HCT116 (cell line): Measurements from ENCODE around the gene BPIFB1. TPM values are rescaled to one million over a fixed set of nuclear protein-coding genes. Genes with fewer than 3 reads are reported as not detected.

Experiments
- ATAC-seq: fragments of 200-7000 bp; cut with Tn5 transposase; 2 replicates; pipeline ENCODE4 v1.9.1; 2020; ENCODE audit warnings: mild to moderate bottlenecking, moderate library complexity
- BruUV-seq: library from RNA; stranded (reverse); fragments of 400-500 nt; replicated peaks from 2 replicates; lab custom pipeline; 2021; lab: Mats Ljungman, UMichigan
- CTCF ChIA-PET: fragments of 300-600 bp; sonication (Branson Sonifier 250); formaldehyde crosslinking; loops from one replicate; lab custom pipeline; 2021; ENCODE audit warnings: antibody characterized with exemption; lab: Charles Lee
- POLR2A ChIA-PET: fragments of 300-600, 350-600 bp; sonication (Branson Sonifier 250); formaldehyde crosslinking; loops from one replicate; lab custom pipeline; 2021; ENCODE audit warnings: antibody characterized with exemption; lab: Charles Lee
- RAD21 ChIA-PET, 2 experiments: fragments of 300-600 bp; sonication (Branson Sonifier 250); formaldehyde crosslinking; loops; one replicate each; lab custom pipeline; 2023; ENCODE audit warnings: low total read pairs in 2 of 2; ENCODE audit not compliant: uncharacterized antibody in 2 of 2, unreplicated experiment in 2 of 2, low non-redundant PET in 1 of 2; lab: Charles Lee
- DNase-seq: peaks from one replicate; pipeline ENCODE4 v3.0.0-alpha.2; 2010; ENCODE audit warnings: low read depth, low spot score
- H2AFZ ChIP-seq: fragments of 200-600 bp; shearing (Covaris generic), sonication (generic); 2 replicates; pipeline ENCODE4 v1.6.1; 2017; ENCODE audit warnings: low read depth, mixed run types, mixed read lengths, antibody characterized with exemption, low read length; ENCODE audit not compliant: poor library complexity, severe bottlenecking
- H3K27ac ChIP-seq: 2 replicates; pipeline ENCODE4 v1.5.1; 2012; ENCODE audit warnings: low read depth, low read length
- H3K27me3 ChIP-seq: fragments of 200-600 bp; sonication (generic); 2 replicates; pipeline ENCODE4 v1.6.1; 2016; ENCODE audit warnings: mixed run types, low read length, mixed read lengths; ENCODE audit not compliant: insufficient read depth
- H3K36me3 ChIP-seq, 2 experiments: fragments of 200-500 bp in 1 of 2; fragments of 200-600 bp in 1 of 2; sonication (Bioruptor generic) in 1 of 2; sonication (generic) in 1 of 2; 2 replicates each; pipeline versions ENCODE4 v1.5.1 to v1.6.1; 2014 to 2016; ENCODE audit warnings: low read length in 2 of 2, inconsistent platforms in 1 of 2, mixed read lengths in 1 of 2, mixed run types in 1 of 2; ENCODE audit not compliant: insufficient read depth in 2 of 2, control insufficient read depth in 1 of 2
- H3K4me1 ChIP-seq, 2 experiments: fragments of 200-600 bp in 1 of 2; sonication (generic) in 1 of 2; 2 replicates each; pipeline versions ENCODE4 v1.5.1 to v1.6.1; 2012 to 2017; ENCODE audit warnings: low read length in 2 of 2, inconsistent platforms in 1 of 2, mild to moderate bottlenecking in 1 of 2, mixed read lengths in 1 of 2, mixed run types in 1 of 2, moderate library complexity in 1 of 2; ENCODE audit not compliant: insufficient read depth in 2 of 2, control insufficient read depth in 1 of 2
- H3K4me2 ChIP-seq: fragments of 200-600 bp; sonication (generic); 2 replicates; pipeline ENCODE4 v1.6.1; 2017; ENCODE audit warnings: mixed run types, low read length, mixed read lengths
- H3K4me3 ChIP-seq, 2 experiments: fragments of 200-600 bp in 1 of 2; sonication (generic) in 1 of 2; replicated peaks in 1 of 2; 2 replicates each; pipeline ENCODE4 v1.5.1; 2011 to 2016; ENCODE audit warnings: low read length in 2 of 2, control low read depth in 1 of 2, low read depth in 1 of 2, mild to moderate bottlenecking in 1 of 2, mixed read lengths in 1 of 2, mixed run types in 1 of 2
- H3K79me2 ChIP-seq: fragments of 200-600 bp; sonication (generic); 2 replicates; pipeline ENCODE4 v1.6.1; 2017; ENCODE audit warnings: mild to moderate bottlenecking, mixed run types, low read length, moderate library complexity, mixed read lengths; ENCODE audit not compliant: insufficient read depth
- H3K9ac ChIP-seq: fragments of 200-600 bp; sonication (generic); 2 replicates; pipeline ENCODE4 v1.6.1; 2016; ENCODE audit warnings: low read length, mixed read lengths
- H3K9me2 ChIP-seq: fragments of 200-600 bp; sonication (generic), shearing (Covaris generic); 2 replicates; pipeline ENCODE4 v1.6.1; 2017; ENCODE audit warnings: mixed run types, mild to moderate bottlenecking, moderate library complexity; ENCODE audit not compliant: insufficient read depth
- H3K9me3 ChIP-seq, 2 experiments: fragments of 200-500 bp in 1 of 2; fragments of 200-600 bp in 1 of 2; sonication (Bioruptor generic) in 1 of 2; sonication (generic) in 1 of 2; 2 replicates each; pipeline ENCODE4 v1.6.1; 2014 to 2017; ENCODE audit warnings: low read length in 2 of 2, mixed read lengths in 2 of 2, inconsistent platforms in 1 of 2, low read depth in 1 of 2, mild to moderate bottlenecking in 1 of 2, mixed run types in 1 of 2, moderate library complexity in 1 of 2; ENCODE audit not compliant: control insufficient read depth in 1 of 2, insufficient read depth in 1 of 2
- H4K20me1 ChIP-seq: fragments of 200-600 bp; sonication (generic), shearing (Covaris generic); 2 replicates; pipeline ENCODE4 v1.6.1; 2017; ENCODE audit warnings: mixed run types, mild to moderate bottlenecking, moderate library complexity; ENCODE audit not compliant: insufficient read depth
- ATF3 ChIP-seq: IDR thresholded peaks from 2 replicates; pipeline ENCODE4 v1.6.1; 2012
- CEBPB ChIP-seq: IDR thresholded peaks from 2 replicates; pipeline ENCODE4 v1.6.1; 2012; ENCODE audit warnings: low read depth
- EGR1 ChIP-seq: IDR thresholded peaks from 2 replicates; pipeline ENCODE4 v1.6.1; 2012; ENCODE audit warnings: low read depth
- ELF1 ChIP-seq: IDR thresholded peaks from 2 replicates; pipeline ENCODE4 v1.6.1; 2012; ENCODE audit warnings: low read depth, borderline replicate concordance
- EZH2 ChIP-seq: fragments of 200-600 bp; sonication (generic); IDR thresholded peaks from 2 replicates; pipeline ENCODE4 v1.6.1; 2017; ENCODE audit warnings: antibody characterized with exemption, mixed run types
- EZH2phosphoT487 ChIP-seq: fragments of 200-600 bp; IDR thresholded peaks from 2 replicates; pipeline ENCODE4 v1.6.1; 2018; ENCODE audit warnings: antibody characterized with exemption, borderline replicate concordance
- FOSL1 ChIP-seq: IDR thresholded peaks from 2 replicates; pipeline ENCODE4 v1.6.1; 2012; ENCODE audit warnings: low read depth
- POLR2A ChIP-seq: IDR thresholded peaks from 2 replicates; pipeline ENCODE4 v1.7.0; 2011; ENCODE audit warnings: borderline replicate concordance; ENCODE audit not compliant: insufficient read depth, insufficient read length; ENCODE audit errors: extremely low read depth
- POLR2AphosphoS5 ChIP-seq: IDR thresholded peaks from 2 replicates; pipeline ENCODE4 v1.6.1; 2011; ENCODE audit warnings: mild to moderate bottlenecking, low read depth, low read length, moderate library complexity
- SIN3A ChIP-seq: IDR thresholded peaks from 2 replicates; pipeline ENCODE4 v1.6.1; 2012; ENCODE audit warnings: low read depth
- SP1 ChIP-seq: IDR thresholded peaks from 2 replicates; pipeline ENCODE4 v1.6.1; 2012; ENCODE audit warnings: low read depth
- TCF7L2 ChIP-seq: IDR thresholded peaks from 2 replicates; pipeline ENCODE4 v1.7.0; 2011; ENCODE audit warnings: borderline replicate concordance, inconsistent platforms; ENCODE audit not compliant: insufficient read depth, insufficient read length; ENCODE audit errors: extremely low read depth
- ZNF274 ChIP-seq: fragments of 200-500 bp; sonication (Bioruptor generic); IDR thresholded peaks from 2 replicates; pipeline ENCODE4 v1.6.1; 2014; ENCODE audit warnings: mild to moderate bottlenecking, low read depth, low read length, inconsistent platforms
- intact Hi-C: fragments of 100-400 bp; cut with micrococcal nuclease; formaldehyde crosslinking; loops from 2 replicates; pipeline ENCODE4 v1.10.0; 2022
- total RNA-seq: library from RNA; stranded (reverse); gene quantifications from one replicate; pipeline ENCODE4 v1.2.1, GENCODE V29; 2021; ENCODE audit not compliant: unreplicated experiment
- TF ChIP-seq, protein P1 (sequence below): IDR thresholded peaks from 2 replicates; pipeline ENCODE4 v1.6.1; 2012; ENCODE audit warnings: low read depth

BPIFB1 gene
- total RNA-seq, 1 experiment from 2014 or later = 0.17 TPM

DNA sequence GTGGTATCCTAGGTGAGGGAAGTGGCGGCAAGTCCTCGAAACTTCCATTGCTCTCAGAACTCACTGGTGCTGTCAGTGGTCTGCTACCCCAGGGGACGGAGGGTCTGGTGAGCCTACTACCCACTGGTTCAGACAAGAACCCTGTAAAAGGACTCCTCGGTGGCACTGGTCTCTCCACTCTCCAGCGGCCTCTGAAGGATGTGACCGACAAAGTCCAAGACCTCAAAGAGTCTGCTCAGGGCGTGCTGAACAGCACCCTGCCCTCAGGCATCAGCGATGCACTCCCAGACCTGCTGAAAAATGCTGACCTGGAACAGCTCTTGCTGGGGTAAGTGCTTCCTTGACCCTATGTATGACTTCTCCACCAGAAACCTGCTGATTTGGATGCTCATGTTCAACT, 66.5 kb downstream of the BPIFB1 start:
- H3K9ac ChIP-seq = no peak overlapping the region
- intact Hi-C loops = no loop called here

More for the DNA sequence above, 66.5 kb downstream of the BPIFB1 start:
- no peaks in the 10 kb centered on the region for H3K9me2 ChIP-seq
- H3K4me3 ChIP-seq = no peak overlapping the region
- H3K27me3 ChIP-seq = no peaks in the 10 kb centered on the region
- no peak for ATAC-seq
- H4K20me1 ChIP-seq = no peaks in the 10 kb centered on the region
- ChIA-PET RAD21 (no interaction called here), CTCF (no interaction called here), POLR2A (no interaction called here)
- H3K4me1 ChIP-seq = no peaks in the 10 kb centered on the region
- TF ChIP-seq ZNF274 (no peak), FOSL1 (no peak), SIN3A (no peak), ATF3 (no peak), ELF1 (no peak), EGR1 (no peak), EZH2 (no peak), SP1 (no peak), POLR2A (no peak), CEBPB (no peak), EZH2phosphoT487 (no peak), POLR2AphosphoS5 (no peak), TCF7L2 (no peak)
- TF ChIP-seq, protein P1, sequence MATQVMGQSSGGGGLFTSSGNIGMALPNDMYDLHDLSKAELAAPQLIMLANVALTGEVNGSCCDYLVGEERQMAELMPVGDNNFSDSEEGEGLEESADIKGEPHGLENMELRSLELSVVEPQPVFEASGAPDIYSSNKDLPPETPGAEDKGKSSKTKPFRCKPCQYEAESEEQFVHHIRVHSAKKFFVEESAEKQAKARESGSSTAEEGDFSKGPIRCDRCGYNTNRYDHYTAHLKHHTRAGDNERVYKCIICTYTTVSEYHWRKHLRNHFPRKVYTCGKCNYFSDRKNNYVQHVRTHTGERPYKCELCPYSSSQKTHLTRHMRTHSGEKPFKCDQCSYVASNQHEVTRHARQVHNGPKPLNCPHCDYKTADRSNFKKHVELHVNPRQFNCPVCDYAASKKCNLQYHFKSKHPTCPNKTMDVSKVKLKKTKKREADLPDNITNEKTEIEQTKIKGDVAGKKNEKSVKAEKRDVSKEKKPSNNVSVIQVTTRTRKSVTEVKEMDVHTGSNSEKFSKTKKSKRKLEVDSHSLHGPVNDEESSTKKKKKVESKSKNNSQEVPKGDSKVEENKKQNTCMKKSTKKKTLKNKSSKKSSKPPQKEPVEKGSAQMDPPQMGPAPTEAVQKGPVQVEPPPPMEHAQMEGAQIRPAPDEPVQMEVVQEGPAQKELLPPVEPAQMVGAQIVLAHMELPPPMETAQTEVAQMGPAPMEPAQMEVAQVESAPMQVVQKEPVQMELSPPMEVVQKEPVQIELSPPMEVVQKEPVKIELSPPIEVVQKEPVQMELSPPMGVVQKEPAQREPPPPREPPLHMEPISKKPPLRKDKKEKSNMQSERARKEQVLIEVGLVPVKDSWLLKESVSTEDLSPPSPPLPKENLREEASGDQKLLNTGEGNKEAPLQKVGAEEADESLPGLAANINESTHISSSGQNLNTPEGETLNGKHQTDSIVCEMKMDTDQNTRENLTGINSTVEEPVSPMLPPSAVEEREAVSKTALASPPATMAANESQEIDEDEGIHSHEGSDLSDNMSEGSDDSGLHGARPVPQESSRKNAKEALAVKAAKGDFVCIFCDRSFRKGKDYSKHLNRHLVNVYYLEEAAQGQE = no peak
- no TSS peak for BruUV-seq
- no peak overlapping the region for H2AFZ ChIP-seq
- H3K36me3 ChIP-seq = no peaks in the 10 kb centered on the region
- no peak overlapping the region for H3K27ac ChIP-seq
- no peaks in the 10 kb centered on the region for H3K9me3 ChIP-seq
- no peaks in the 10 kb centered on the region for H3K79me2 ChIP-seq
- DNase-seq = no peak
- no peak overlapping the region for H3K4me2 ChIP-seq
